Right lobe of liver (tissue), 6 donors: Measurements from ENCODE around the gene DDX20. TPM values are rescaled to one million over a fixed set of nuclear protein-coding genes. Genes with fewer than 3 reads are reported as not detected.

Experiments used
- ATAC-seq, 4 donors: fragments of 200-7000 bp; cut with Tn5 transposase; one replicate each; pipeline ENCODE4 v1.9.1; 2020; ENCODE audit warnings: mild to moderate bottlenecking in 4 of 4, moderate library complexity in 4 of 4
- DNase-seq, 3 donors: peaks; one replicate each; pipeline ENCODE4 v3.0.0-alpha.2; 2020
- H3K27ac ChIP-seq, 3 donors: fragments of 200-600 bp; one replicate each; pipeline ENCODE4 v1.8.0; 2022
- H3K27me3 ChIP-seq, 2 donors: fragments of 200-600 bp; one replicate each; pipeline ENCODE4 v1.8.0; 2022
- H3K36me3 ChIP-seq, 4 donors: fragments of 200-600 bp; sonication (generic) in 1 of 4; one replicate each; pipeline versions ENCODE4 v1.5.1 to v1.8.0; 2017 to 2022; ENCODE audit warnings: control low read depth in 1 of 4
- H3K4me1 ChIP-seq, 4 donors: fragments of 200-600 bp; sonication (generic) in 1 of 4; one replicate each; pipeline versions ENCODE4 v1.5.1 to v1.8.0; 2017 to 2022; ENCODE audit warnings: control low read depth in 1 of 4
- H3K4me3 ChIP-seq, 3 donors: fragments of 200-600 bp; one replicate each; pipeline ENCODE4 v1.8.0; 2022
- H3K9me3 ChIP-seq, 4 donors: fragments of 200-600 bp; sonication (generic) in 1 of 4; one replicate each; pipeline versions ENCODE4 v1.5.1 to v1.8.0; 2017 to 2022; ENCODE audit warnings: control low read depth in 1 of 4
- CTCF ChIP-seq, 4 donors: fragments of 200-600 bp in 3 of 4; fragments of 450-650 bp in 1 of 4; IDR thresholded peaks; one replicate each; pipeline versions ENCODE4 v1.5.1 to v1.8.0; 2016 to 2022; ENCODE audit warnings: antibody characterized with exemption in 4 of 4, mild to moderate bottlenecking in 2 of 4
- POLR2A ChIP-seq: fragments of 450-650 bp; IDR thresholded peaks from one replicate; pipeline ENCODE4 v1.6.1; 2017; ENCODE audit warnings: antibody characterized with exemption, mild to moderate bottlenecking
- WGBS: methylation state at CpG from one replicate; pipeline ENCODE4 v1.1.6; 2018; ENCODE audit warnings: low coverage, low lambda C conversion rate; ENCODE audit not compliant: insufficient coverage; ENCODE audit errors: missing lambda C conversion rate; 5-methylcytosine and 5-hydroxymethylcytosine counted together
- intact Hi-C, 2 donors: fragments of 100-400 bp; cut with DNase I; formaldehyde crosslinking; loops; one replicate each; pipeline versions ENCODE4 v1.11.2 to v1.14.1; 2022
- total RNA-seq, 6 experiments: library from RNA; depleted of rRNA in 2 of 6; stranded (reverse); fragments of >200 nt in 2 of 6; fragmentation: NEBNext Ultra II Directional in 3 of 6; extraction: Animal tissue kit (Norgen Biotek cat#: 25700) in 3 of 6; gene quantifications; one replicate each; pipeline versions ENCODE4 v1.1.0 to v1.2.4, GENCODE V29; 2016 to 2023
- donor health status: DM: no; HTN: yes; CAD: no.
- donor health status: DM: no; HTN: no; CAD: no.
- donor health status: DM: no; HTN: no; CAD: no.
- donor health status: DM: no; HTN: yes; CAD: no.
- donor health status: DM: no; HTN: yes; CAD: no.

Gene DDX20
- total RNA-seq, 6 experiments from 2014 or later = 3.9 to 11.6 (median 5.1) TPM

GRCh38 chr1:111716333-111716732 lies 39.4 kb upstream of the DDX20 start:
- WGBS = 71% methylated on average over 3 of the region's 3 CpGs
- Histone ChIP-seq H3K27me3 (no peaks in the 10 kb centered on the region), H3K27ac (no peak overlapping the region), H3K4me3 (no peak overlapping the region), H3K9me3 (no peaks in the 10 kb centered on the region), H3K4me1 (no peaks in the 10 kb centered on the region), H3K36me3 (no peaks in the 10 kb centered on the region)
- ATAC-seq (no peak), DNase-seq (no peak)
- intact Hi-C loops = no loop called here
- TF ChIP-seq POLR2A (no peak), CTCF (IDR thresholded peaks at IDR 0.05) (no peak)

GRCh38 chr1:111717450-111717849 lies 38.3 kb upstream of the DDX20 start:
- Histone ChIP-seq H3K9me3 (no peaks in the 10 kb centered on the region), H3K27ac (no peak overlapping the region), H3K4me1 (no peaks in the 10 kb centered on the region), H3K36me3 (no peaks in the 10 kb centered on the region), H3K4me3 (no peak overlapping the region), H3K27me3 (no peaks in the 10 kb centered on the region)
- ATAC-seq (no peak), DNase-seq (no peak)
- intact Hi-C loops = no loop called here
- WGBS = 94% methylated on average over 2 of the region's 2 CpGs
- no peak for TF ChIP-seq POLR2A
- TF ChIP-seq CTCF (IDR thresholded peaks at IDR 0.05) = no peak

GRCh38 chr1:111719135-111719534 lies 36.6 kb upstream of the DDX20 start:
- Histone ChIP-seq H3K4me1 (no peaks in the 10 kb centered on the region), H3K27me3 (no peaks in the 10 kb centered on the region), H3K36me3 (no peaks in the 10 kb centered on the region), H3K9me3 (no peaks in the 10 kb centered on the region), H3K27ac (no peak overlapping the region), H3K4me3 (no peak overlapping the region)
- 98% methylated on average over 4 of the region's 5 CpGs for WGBS
- intact Hi-C loops = no loop called here
- ATAC-seq (no peak), DNase-seq (no peak)
- TF ChIP-seq POLR2A = no peak
- no peak for TF ChIP-seq CTCF (IDR thresholded peaks at IDR 0.05)

- no peak for DNase-seq
- no peaks in the 10 kb centered on the region for H3K36me3 ChIP-seq
- 64% methylated on average over 3 of the region's 4 CpGs for WGBS
- H3K9me3 ChIP-seq = no peaks in the 10 kb centered on the region
- intact Hi-C loops = no loop called here
- H3K4me3 ChIP-seq = no peak overlapping the region
- H3K4me1 ChIP-seq = no peaks in the 10 kb centered on the region
- H3K27ac ChIP-seq = no peak overlapping the region
- TF ChIP-seq CTCF (IDR thresholded peaks at IDR 0.05) (no peak), POLR2A (no peak)
- ATAC-seq = peak in 3 of 4 donors; percentile 34 to 36 (median 36)
- no peaks in the 10 kb centered on the region for H3K27me3 ChIP-seq
These were observed 36.0 kb upstream of the DDX20 start for GRCh38 chr1:111719674-111720132.
